ENCODE measurements around the gene NAT14. TPM values are rescaled to one million over a fixed set of nuclear protein-coding genes. Genes with fewer than 3 reads are reported as not detected.

NAT14 gene
- total and polyA plus RNA-seq, 2 of the 8 experiments (the other 6 are each of a cell fraction or from before 2014, with no cell fraction given): 47.1 to 71.2 TPM

- no peak overlapping the region for H3K4me3 ChIP-seq (ENCODE audit: extremely low read depth in 1 of 4, insufficient read depth in 2 of 4, low read depth in 3 of 4, low read length in 4 of 4)
- H2BK5ac ChIP-seq (ENCODE audit: low read depth, low read length): 0 out of 2 replicates have a peak overlapping the region, but pooled peaks have one; percentile 24
- H3K18ac ChIP-seq (ENCODE audit: extremely low read depth, low read length): no peak overlapping the region; the same call in none of the 2 replicates
- 82% methylated on average over 12 of the region's 15 CpGs; no CpG with 5 or more reads in 1 of the 2 experiments for WGBS, 2 experiments (ENCODE audit: extremely low coverage in 1 of 2, insufficient coverage in 1 of 2, insufficient read length in 1 of 2, insufficient replicate concordance in 2 of 2, low coverage in 1 of 2, low lambda C conversion rate in 2 of 2, missing lambda C conversion rate in 1 of 2)
- peaks cover 1% of the 10 kb centered on the region; the same call in 1 of the 2 replicates for H3K23me2 ChIP-seq (ENCODE audit: low read depth, low read length)
- H3K14ac ChIP-seq (ENCODE audit: insufficient read length): no peak overlapping the region
- no peak overlapping the region for H4K8ac ChIP-seq (ENCODE audit: extremely low read depth, insufficient read depth, low read length)
- CTCF ChIA-PET (ENCODE audit: partially characterized antibody): interaction anchor here (1.0 to 1.4 kb wide), 5 partner anchors 10 to 170 kb away, joined by 3 to 6 read pairs (median 4); no protein-coding TSS in a partner anchor
- peak overlapping the region; percentile 46 for H3K4ac ChIP-seq (replicated peaks; ENCODE audit: insufficient read length, low read depth, low read length)
- H3K56ac ChIP-seq (replicated peaks; ENCODE audit: insufficient read length, low read depth, low read length): no peak overlapping the region
- H2BK20ac ChIP-seq (ENCODE audit: low read length): peak overlapping the region; percentile 67; the same call in 1 of the 2 replicates
- no peak overlapping the region for H3K27ac ChIP-seq (ENCODE audit: low read depth, low read length)
- H3K9me3 ChIP-seq (ENCODE audit: insufficient read depth in 2 of 2, low read depth in 1 of 2, low read length in 1 of 2): no peaks in the 10 kb centered on the region
- peaks cover 0 to 13% of the 10 kb centered on the region in 2 experiments; a peak in 2 of 4 replicates for H3K79me2 ChIP-seq (ENCODE audit: control insufficient read depth in 1 of 2, insufficient read depth in 2 of 2, low read length in 2 of 2)
- no peak for FAIRE-seq
- H2BK12ac ChIP-seq (ENCODE audit: low read depth, low read length): peak overlapping the region; percentile 94; the same call in 1 of the 2 replicates
- DNase-seq (ENCODE audit: low read depth in 1 of 2, low spot score in 2 of 2): no peak
- peaks cover 8% of the 10 kb centered on the region for H3K79me1 ChIP-seq (ENCODE audit: low read depth, low read length)
- no peaks in the 10 kb centered on the region for H4K20me1 ChIP-seq (replicated peaks in 1 of 2; ENCODE audit: control insufficient read depth in 1 of 2, insufficient read depth in 2 of 2, low read length in 2 of 2)
- H3K27me3 ChIP-seq (replicated peaks in 1 of 4; ENCODE audit: control insufficient read depth in 3 of 4, extremely low read depth in 1 of 4, insufficient read depth in 3 of 4, low read length in 3 of 4): no peaks in the 10 kb centered on the region; a peak in 1 of 7 replicates
- peak overlapping the region; percentile 17; the same call in 1 of the 2 replicates for H2AK5ac ChIP-seq (ENCODE audit: low read depth, low read length)
- no peak overlapping the region for H4K5ac ChIP-seq (ENCODE audit: insufficient read length, low read depth, low read length)
- H2AFZ ChIP-seq (ENCODE audit: low read length): no peak overlapping the region
- no peak overlapping the region for H3K23ac ChIP-seq (ENCODE audit: insufficient read length)
- peak overlapping the region; percentile 89 for H4K91ac ChIP-seq (replicated peaks; ENCODE audit: insufficient read length, low read length)
- H3K4me2 ChIP-seq (ENCODE audit: insufficient read depth in 1 of 2, low read depth in 2 of 2, low read length in 2 of 2): 0 out of 4 replicates have a peak overlapping the region, but pooled peaks of 1 of the 2 experiments have one; percentile 26
- POLR2A ChIA-PET (ENCODE audit: partially characterized antibody): interaction anchor here (0.9 to 2.9 kb wide), 3 partner anchors 13 to 21 kb away, joined by 3 to 8 read pairs (median 4); partner anchors contain the start of genes NAT14 and ZNF628
- H3K36me3 ChIP-seq (ENCODE audit: control insufficient read depth in 2 of 4, insufficient read depth in 4 of 4, low read length in 3 of 4): no peaks in the 10 kb centered on the region
- H2BK15ac ChIP-seq (ENCODE audit: low read length): peak overlapping the region; percentile 72
- no peak overlapping the region for H3K9ac ChIP-seq (replicated peaks in 1 of 4; ENCODE audit: extremely low read depth in 1 of 4, low read depth in 3 of 4, low read length in 3 of 4)
- peaks cover 3 to 26% (median 17%) of the 10 kb centered on the region in 4 experiments for H3K4me1 ChIP-seq (replicated peaks in 1 of 4; ENCODE audit: control insufficient read depth in 3 of 4, insufficient read depth in 4 of 4, low read length in 3 of 4)
- no peak overlapping the region for H2BK120ac ChIP-seq (replicated peaks; ENCODE audit: low read depth, low read length)
- no peak for TF ChIP-seq CHD2 (IDR thresholded peaks at IDR 0.05; ENCODE audit: low read length)
- no peak for TF ChIP-seq NANOG (IDR thresholded peaks at IDR 0.05; ENCODE audit: insufficient read depth, low read depth, low read length, poor library complexity, severe bottlenecking)
- no peak for TF ChIP-seq SIN3A (conservative IDR thresholded peaks at IDR 0.05 in 1 of 2, IDR thresholded peaks at IDR 0.05 in 1 of 2; ENCODE audit: low read depth in 1 of 2, low read length in 2 of 2)
- TF ChIP-seq SP1 (IDR thresholded peaks at IDR 0.05; ENCODE audit: low read depth, low read length): no peak
- no peak for TF ChIP-seq BACH1 (IDR thresholded peaks at IDR 0.05; ENCODE audit: low read length)
- no peak for TF ChIP-seq EGR1 (IDR thresholded peaks at IDR 0.05; ENCODE audit: borderline replicate concordance, low read depth, low read length)
- no peak for TF ChIP-seq POLR2AphosphoS5 (IDR thresholded peaks at IDR 0.05; ENCODE audit: low read depth, low read length)
- TF ChIP-seq FOSL1 (IDR thresholded peaks at IDR 0.05; ENCODE audit: insufficient read depth, low read depth, low read length): no peak
- no peak for TF ChIP-seq KDM1A (IDR thresholded peaks at IDR 0.05; ENCODE audit: borderline replicate concordance, low read length)
- TF ChIP-seq ATF3 (IDR thresholded peaks at IDR 0.05; ENCODE audit: insufficient read depth, low read depth, low read length): no peak
- no peak for TF ChIP-seq HDAC6 (IDR thresholded peaks at IDR 0.05; ENCODE audit: low read depth, low read length)
- no peak for TF ChIP-seq TAF1 (IDR thresholded peaks at IDR 0.05; ENCODE audit: low read depth, low read length)
- no peak for TF ChIP-seq TAF7 (optimal IDR thresholded peaks at IDR 0.05; ENCODE audit: borderline replicate concordance, low read depth, low read length)
Observed at GRCh38 chr19:55463583-55464031, 21.4 kb upstream of the NAT14 start.
